Measurements from ENCODE around the gene PZP.

GRCh38 chr12:9107542-9107873, 100.7 kb downstream of the PZP start:
- TF ChIP-seq POLR2AphosphoS5 (IDR thresholded peaks at IDR 0.05; ENCODE audit: low read depth, low read length) (no peak), POLR2A (IDR thresholded peaks at IDR 0.05; ENCODE audit: low read depth, low read length) (no peak), TAF1 (IDR thresholded peaks at IDR 0.05; ENCODE audit: borderline replicate concordance, low read depth, low read length) (no peak)

Measured in GM12892 (cell line).